Activated naive CD8-positive, alpha-beta T cell treated with anti-CD3 and anti-CD28 coated beads, Interleukin-2, amount 50 U/mL, for 16 hours (primary cell): ENCODE measurements around the gene ZBED4.

Experiments used
- DNase-seq: peaks from one replicate; pipeline ENCODE4 v3.0.0-alpha.2; 2020; ENCODE audit warnings: low read depth, low spot score

The ZBED4 gene

DNA sequence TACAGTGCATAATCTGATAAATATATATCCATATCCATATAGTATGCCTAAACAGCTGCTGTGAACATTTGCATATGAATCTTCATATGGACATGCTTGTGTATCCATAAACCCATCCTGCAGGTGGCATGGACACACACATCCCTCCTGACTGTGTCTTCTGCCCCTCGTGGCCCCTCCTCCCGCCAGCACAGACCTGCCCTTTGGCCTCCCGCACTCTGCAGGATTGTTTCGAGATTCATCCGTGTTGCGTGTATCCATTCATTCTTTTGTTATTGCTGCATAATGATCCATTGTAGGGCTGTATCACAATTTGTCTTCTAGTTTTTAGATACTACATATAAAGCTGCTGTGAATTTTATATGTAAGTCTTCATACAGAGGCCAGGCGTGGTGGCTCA is 24.0 kb downstream of the ZBED4 start:
- DNase-seq, result no peak

DNA sequence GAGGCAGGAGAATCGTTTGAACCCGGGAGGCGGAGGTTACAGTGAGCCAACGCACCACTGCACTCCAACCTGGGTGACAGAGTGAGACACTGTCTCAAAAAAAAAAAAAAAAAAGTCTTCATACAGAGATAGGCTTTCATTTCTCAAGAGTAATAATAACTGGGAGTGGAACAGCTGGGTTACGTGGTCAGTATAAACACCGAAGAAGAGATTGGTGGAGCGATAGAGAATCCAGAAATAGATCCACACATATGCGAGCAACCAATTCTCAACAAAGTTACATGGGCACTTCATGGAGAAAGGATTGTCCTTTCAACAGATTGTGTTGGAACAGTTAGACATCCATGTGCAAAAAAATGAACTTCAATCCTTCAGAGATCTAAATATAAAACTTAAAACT is 24.6 kb downstream of the ZBED4 start:
- DNase-seq, result no peak

DNA sequence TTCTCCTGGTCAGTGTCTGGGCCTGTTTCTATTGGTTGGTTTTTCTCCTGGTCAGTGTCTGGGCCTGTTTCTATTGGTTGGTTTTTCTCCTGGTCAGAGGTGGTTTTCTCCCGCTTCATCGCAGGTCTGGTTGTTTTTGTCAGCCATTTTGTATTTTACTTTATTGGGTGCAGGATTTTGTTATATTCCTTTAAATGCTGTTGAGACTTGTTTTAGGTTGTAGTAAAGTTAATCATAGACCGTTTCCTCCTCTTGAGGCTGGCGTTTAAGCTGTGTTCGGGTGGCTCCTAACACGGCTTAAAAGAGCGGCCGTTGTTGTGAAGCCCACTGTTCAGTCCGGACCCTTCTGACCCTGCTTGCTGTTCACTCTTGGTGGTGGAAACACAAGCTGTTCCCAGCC is 26.2 kb downstream of the ZBED4 start:
- no peak for DNase-seq

DNA sequence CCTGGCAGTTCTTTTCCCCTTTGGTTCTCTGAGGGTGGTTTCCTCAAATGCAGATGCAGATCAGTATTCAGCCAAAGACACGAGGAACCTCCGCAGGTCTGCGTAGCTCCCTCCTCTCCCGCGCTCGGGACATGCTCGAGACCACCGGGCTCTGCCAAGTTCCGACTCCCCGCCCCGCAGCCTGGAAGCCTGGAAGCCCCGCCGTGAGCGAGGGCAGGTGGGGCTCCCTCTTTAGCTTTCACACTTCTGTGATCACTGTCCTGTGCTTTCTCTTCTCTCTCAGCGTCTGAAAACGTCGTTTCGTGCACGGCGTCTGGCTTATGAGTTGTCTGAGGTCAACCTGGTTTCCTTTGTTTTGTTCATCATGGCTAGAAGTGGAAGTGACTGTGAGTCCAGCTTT is 26.6 kb downstream of the ZBED4 start:
- no peak for DNase-seq

DNA sequence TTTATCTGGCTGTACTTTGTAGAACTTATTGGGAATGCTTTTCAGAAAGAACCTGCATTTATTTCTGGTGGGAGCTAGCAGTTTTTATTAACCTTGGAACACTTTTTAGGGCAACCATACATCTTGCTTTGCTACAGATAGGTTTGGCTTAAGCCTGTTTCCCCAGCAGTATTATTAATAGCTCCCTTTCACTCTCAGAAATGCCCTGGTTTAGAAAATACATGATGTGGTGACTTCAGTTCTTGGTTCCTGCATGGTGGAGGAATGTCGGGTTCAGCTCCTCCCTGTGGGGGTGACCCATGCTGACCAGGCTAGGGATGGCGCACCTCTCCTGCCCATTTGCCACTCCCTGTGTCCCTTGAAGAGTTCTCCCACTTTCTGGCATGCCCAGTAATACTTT is 28.2 kb downstream of the ZBED4 start:
- no peak for DNase-seq

DNA sequence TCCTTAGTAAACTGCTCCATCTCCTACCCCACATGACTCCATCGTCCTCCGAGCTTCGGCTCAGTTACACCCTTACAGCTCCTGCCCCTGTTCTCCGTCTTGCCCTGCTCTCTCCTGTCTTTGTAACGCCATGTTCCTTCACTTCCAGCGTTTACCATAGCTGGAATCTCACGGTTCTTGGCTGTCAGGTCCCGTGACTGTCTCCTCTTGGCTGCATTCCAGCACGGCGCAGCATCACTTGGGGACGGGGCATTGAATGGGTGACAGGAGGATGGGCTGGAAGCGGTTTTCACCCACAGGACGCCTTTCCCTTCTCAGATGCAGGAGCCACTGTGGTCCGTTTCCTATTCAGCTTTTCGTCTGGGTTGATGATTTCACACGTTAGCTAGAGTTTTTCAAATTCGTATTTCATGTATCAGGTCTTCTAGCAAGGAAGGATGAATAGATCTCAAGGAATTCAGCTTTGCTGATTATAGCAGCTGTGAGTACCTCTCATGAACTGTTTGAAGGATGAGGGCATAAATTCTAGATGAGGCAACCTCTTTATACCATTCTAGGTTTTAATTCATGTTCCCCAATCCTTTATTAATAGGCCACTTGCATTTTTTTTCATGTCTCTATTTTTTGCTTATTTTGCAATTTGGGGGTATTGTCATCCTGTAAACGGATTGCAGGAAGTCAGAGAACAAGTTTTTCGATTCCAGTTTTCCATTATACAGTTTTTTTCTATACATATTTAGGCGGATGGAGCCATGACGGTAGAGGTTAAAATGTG is 29.1 kb downstream of the ZBED4 start:
- no peak for DNase-seq

DNA sequence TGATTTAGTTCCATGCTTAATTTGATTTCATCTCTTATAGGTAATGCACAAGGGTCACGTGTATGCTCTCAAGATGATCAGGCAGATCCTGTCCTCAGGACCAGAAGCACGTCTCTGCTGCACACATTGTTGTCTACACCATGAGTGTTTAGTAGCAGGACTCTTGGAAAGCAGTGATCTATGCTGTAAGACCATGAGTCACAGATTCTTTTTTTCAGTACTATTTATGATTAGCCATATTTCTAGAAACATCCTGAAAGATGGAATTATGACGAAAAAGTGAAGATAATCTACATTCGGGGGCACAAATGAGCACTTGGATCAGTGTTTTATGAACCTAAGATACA is 29.6 kb downstream of the ZBED4 start:
- no peak for DNase-seq

DNA sequence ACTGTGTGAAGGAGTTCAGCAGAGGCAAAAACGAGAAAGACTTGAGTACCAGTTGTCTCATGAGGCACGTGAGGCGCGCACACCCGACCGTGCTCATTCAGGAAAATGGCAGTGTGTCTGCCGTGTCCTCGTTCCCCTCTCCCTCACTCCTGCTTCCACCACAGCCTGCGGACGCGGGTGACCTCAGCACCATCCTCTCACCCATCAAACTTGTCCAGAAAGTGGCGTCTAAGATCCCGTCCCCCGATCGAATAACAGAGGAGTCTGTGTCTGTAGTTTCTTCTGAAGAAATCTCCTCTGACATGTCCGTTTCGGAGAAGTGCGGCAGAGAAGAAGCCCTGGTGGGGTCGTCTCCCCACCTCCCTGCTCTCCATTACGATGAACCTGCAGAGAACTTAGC is 30.4 kb downstream of the ZBED4 start:
- no peak for DNase-seq

DNA sequence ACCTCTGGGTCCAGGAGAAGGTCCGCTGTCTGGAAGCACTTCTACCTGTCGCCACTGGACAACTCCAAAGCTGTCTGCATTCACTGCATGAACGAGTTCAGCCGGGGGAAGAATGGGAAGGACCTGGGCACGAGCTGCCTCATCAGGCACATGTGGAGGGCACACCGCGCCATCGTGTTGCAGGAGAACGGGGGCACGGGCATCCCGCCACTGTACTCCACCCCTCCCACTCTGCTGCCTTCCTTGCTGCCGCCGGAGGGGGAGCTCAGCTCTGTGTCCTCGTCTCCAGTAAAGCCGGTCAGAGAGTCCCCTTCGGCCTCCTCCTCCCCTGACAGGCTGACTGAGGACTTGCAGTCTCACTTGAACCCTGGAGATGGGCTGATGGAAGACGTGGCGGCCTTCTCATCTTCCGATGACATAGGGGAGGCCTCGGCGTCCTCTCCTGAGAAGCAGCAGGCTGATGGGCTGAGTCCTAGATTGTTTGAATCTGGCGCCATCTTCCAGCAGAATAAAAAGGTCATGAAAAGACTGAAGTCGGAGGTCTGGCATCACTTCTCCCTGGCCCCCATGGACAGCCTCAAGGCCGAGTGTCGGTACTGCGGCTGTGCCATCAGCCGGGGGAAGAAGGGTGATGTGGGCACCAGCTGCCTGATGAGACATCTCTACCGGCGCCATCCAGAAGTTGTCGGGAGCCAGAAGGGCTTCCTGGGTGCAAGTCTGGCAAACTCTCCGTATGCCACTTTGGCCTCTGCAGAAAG is 31.0 kb downstream of the ZBED4 start:
- DNase-seq, result no peak

DNA sequence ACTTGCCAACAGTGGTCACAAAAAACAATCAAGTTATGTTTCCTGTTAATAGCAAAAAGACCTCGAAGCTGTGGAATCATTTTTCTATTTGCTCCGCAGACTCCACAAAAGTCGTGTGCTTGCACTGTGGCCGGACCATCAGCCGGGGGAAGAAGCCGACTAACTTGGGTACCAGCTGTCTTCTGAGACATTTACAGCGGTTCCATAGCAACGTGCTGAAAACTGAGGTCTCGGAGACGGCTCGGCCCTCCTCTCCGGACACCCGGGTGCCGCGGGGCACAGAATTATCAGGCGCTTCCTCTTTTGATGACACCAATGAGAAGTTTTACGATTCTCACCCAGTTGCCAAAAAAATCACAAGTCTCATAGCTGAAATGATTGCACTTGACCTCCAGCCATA is 31.6 kb downstream of the ZBED4 start:
- no peak for DNase-seq

DNA sequence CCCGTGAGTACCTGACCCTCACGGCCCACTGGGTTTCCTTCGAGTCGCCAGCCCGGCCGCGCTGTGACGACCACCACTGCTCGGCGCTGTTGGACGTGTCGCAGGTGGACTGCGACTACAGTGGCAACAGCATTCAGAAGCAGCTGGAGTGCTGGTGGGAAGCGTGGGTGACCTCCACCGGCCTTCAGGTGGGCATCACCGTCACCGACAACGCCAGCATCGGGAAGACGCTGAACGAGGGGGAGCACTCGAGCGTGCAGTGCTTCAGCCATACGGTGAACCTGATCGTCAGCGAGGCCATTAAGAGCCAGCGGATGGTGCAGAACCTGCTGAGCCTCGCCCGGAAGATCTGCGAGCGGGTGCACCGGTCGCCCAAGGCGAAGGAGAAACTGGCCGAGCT is 32.2 kb downstream of the ZBED4 start:
- DNase-seq, result no peak

DNA sequence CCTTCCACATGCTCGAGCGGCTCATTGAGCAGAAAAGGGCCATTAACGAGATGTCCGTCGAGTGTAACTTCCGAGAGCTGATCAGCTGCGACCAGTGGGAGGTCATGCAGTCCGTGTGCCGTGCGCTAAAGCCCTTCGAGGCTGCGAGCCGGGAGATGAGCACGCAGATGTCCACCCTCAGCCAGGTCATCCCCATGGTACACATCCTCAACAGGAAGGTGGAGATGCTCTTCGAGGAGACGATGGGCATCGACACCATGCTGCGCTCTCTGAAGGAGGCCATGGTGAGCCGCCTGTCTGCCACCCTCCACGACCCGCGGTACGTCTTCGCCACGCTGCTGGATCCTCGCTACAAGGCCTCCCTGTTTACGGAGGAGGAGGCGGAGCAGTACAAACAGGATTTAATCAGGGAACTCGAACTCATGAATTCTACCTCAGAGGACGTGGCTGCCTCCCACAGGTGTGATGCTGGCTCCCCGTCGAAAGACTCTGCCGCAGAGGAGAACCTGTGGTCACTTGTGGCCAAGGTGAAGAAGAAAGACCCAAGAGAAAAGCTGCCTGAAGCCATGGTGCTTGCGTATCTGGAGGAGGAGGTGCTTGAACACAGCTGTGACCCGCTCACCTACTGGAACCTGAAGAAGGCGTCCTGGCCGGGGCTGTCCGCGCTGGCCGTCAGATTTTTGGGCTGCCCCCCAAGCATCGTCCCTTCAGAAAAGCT is 32.9 kb downstream of the ZBED4 start:
- DNase-seq, result no peak

DNA sequence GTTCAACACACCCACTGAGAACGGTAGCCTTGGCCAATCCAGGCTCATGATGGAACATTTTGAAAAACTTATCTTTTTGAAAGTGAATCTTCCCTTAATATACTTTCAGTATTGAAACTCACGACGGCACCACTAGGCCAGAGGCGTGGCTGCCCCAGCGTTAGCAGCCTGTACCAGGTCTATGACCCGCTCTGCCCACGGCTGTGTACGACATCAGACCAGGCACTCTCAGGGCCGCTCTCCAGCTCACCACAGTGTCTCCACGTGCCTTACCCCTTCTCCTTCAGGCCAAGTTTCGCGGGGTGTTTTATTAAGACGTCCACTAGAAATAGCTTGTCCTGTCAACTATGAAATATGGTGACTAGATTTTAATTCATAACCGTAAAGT is 33.4 kb downstream of the ZBED4 start:
- DNase-seq, result no peak

DNA sequence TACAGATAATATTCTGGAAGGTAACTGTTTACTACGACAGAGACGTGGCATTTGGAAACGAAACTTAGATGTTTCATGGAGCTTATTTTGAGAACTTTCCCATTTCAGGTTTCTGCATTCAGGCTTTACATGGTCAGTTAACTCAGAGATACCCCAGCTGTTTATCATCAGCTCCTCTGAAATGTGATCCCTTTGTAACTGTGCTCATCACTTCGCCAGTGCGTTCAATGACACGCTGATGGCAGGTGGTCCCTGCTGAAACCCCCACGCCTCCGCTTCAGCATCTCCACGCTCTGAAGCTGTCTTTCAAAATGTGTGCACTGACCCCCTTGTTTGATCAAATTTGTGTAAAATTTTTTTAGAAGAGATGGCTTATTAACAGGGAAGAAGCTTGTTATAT is 34.1 kb downstream of the ZBED4 start:
- no peak for DNase-seq

DNA sequence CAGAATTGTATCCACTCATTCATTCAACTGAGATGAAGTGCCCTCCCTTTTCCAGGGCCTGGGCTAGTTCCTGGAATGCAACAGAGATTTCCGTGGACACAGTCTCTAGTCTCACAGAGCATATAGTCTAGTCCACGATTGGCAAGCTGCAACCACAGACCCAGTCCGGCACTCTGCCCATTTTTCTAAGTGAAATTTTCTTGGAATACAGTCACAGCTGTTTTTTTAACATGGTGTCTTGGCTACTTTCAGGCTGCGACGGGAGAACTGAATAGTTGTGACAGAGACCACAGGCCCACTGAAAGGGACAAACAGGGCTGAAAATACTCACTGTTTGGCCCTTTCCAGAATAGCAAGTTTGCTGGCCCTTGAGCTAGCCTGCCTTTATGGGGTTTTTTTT is 35.4 kb downstream of the ZBED4 start:
- no peak for DNase-seq

DNA sequence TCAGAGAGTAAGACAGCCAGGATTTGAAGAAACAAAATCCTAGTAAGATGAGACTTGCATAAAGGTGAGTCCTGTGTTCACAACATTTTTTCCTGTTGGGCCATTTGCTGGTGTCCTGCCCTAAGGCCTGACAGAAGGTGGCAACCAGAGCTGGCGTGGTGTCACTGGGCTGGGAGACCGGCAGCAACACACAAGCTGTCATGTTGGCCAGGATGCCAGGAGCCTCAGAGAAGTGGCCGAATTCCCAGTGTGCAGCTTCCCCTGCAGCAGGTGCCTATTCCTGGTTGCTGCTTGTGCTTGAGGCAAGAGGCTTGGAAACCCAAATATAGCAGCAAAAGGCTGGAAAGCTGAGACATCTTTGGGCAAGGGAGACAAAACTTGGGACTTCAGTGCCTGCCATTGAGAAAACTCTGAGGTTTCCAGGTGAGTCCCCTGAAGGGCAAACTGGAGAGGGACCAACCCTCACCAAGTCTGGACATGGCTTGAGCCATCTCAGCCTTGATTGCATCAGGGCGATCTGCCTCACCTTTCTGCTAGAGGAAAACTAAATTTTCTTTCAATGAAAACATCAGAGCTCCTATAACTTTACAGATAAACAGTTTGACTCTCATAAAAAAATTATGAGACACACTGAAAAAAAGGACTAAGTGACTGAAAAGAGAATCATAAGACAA is 38.7 kb downstream of the ZBED4 start:
- no peak for DNase-seq

DNA sequence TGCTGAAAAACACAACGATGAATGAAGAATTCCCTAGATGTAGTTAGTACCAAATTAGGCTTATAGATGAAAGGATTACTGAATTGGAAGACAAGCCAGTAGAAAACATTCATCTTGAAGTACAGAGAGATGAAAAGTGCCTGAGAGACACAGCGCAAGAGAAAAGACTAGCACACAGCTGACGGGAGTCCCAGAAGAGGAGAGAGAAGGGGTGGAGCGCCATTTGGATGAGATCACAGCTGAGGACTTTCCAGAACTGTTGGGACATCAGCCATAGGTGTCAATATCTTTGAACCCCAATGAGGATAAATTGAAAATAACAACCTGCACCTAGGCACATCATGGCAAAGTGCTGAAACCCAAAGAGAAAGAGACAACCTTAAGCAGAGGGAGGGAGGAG is 39.4 kb downstream of the ZBED4 start:
- no peak for DNase-seq

DNA sequence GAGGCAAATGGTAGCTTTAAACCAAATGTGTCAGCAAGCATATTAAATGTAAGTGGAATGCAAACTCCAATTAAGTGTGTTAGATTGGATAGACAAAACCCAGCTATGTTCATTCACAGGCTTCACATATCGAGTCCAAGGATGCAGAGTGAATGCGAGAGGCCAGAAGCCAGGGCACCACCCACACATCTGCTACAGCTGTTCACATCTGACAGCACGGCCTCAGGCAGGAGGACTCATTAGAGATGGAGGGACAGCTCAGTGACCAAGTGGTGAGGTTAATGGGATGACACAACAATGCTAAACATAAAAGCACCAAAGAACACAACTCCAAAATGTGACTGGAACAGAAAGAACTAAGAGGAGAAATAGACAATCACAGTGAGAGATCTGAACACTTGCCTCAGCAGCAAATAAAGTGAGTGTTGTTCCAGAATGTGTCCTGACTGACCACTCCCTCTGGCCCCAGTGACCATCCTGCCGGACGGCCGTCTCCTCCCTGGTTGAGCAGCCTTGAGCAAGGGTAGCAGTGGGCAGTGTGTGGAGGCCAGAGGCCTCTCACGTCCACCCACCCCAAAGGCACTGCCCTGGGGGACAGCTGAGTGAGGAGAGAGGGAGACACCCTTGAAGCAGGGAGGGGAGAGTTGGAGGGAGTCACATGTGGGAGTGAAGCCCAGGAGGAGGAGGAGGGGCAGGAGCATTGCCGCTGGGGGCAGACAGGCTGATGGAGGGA is 40.8 kb downstream of the ZBED4 start:
- DNase-seq, result no peak

DNA sequence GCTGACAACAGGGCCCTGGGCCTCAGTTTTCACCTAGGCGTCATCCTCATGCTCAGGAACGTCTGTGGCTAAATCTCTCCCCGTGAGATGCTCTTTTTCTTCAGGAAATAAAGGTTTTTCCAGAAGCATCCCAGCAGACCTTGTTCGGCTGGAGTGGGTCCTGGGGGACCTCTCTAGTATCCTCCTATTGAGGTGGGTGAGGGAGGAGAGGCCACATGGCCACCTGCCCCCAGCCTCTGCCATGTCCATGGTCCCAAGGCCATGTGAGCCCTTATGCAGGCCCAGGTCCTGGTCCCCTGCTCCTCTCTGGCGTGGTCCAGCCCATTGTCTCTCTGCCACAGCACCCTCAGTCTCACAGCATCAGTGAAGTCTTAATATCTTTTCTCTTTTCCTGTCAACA is 42.6 kb downstream of the ZBED4 start:
- no peak for DNase-seq

DNA sequence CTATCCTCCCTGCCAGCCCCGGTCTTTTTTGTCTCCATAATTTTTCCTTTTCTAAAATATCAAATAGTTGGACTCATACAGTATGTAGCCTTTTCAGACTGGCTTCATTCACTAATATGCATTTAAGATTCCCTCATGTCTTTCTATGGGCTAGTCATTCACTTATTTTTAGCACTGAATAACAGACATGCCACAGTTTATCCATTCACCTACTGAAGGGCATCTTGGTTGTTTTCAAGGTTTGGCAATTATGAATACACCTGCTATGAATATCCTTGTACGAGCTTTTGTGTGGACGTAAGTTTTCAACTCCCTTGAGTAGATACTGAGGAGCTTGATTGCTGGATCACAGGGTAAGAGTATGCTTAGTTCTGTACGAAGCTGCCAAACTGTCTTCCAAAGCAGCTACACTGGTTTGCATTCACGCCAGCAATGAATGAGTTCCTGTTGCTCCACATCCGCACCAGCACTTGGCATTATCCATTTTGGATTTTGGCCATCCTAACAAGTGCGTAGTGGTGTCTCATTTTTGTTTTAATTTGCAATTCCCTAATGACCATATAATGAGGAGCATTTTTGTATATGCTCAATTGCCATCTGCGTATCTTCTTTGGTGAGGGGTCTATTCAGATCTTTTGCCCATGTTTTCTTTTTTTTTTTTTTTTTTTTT is 43.5 kb downstream of the ZBED4 start:
- DNase-seq, result no peak

DNA sequence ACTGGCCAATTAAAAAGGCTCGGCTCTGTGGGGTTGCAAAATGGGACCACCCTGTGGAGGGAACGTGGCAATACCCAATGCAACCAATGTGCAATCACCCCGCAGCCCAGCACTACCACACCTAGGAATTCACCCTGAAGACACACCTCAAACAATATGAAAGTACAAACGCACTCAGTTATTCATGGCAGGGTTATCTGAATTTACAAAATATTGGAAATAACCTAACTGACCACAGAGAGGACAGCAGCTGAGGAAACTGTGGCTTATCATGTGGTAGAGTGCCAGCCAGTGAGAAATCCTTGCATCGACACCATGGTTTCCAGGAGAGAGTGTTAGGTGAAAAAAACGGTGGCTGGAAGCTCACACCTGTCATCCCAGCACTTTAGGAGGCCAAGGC is 45.9 kb downstream of the ZBED4 start:
- no peak for DNase-seq
